HUES64 (cell line): Measurements from ENCODE around the gene OR10G6. TPM values are rescaled to one million over a fixed set of nuclear protein-coding genes. Genes with fewer than 3 reads are reported as not detected.
"Not testable (repeated sequence)": the region's sequence is repeated elsewhere in the genome, so short reads cannot be mapped to it uniquely, and the experiment has no call there.

ENCODE experiments used
- H3K27ac ChIP-seq: 2 replicates; pipeline ENCODE4 v1.7.0; 2013; ENCODE audit warnings: low read depth, low read length, inconsistent platforms
- H3K27me3 ChIP-seq: 2 replicates; pipeline ENCODE4 v1.6.1; 2013; ENCODE audit warnings: mild to moderate bottlenecking, low read length; ENCODE audit not compliant: insufficient read depth
- H3K36me3 ChIP-seq: 2 replicates; pipeline ENCODE4 v1.6.1; 2013; ENCODE audit warnings: mild to moderate bottlenecking, low read length; ENCODE audit not compliant: insufficient read depth
- H3K4me1 ChIP-seq: 2 replicates; pipeline ENCODE4 v1.6.1; 2013; ENCODE audit warnings: mild to moderate bottlenecking, low read length, moderate library complexity; ENCODE audit not compliant: insufficient read depth
- H3K4me3 ChIP-seq: 2 replicates; pipeline ENCODE4 v1.5.1; 2013; ENCODE audit warnings: mild to moderate bottlenecking, low read length, moderate library complexity
- H3K9ac ChIP-seq: 2 replicates; pipeline ENCODE4 v1.6.1; 2013; ENCODE audit warnings: mild to moderate bottlenecking, low read depth, low read length
- H3K9me3 ChIP-seq: 2 replicates; pipeline ENCODE4 v1.6.1; 2013; ENCODE audit warnings: low read depth, low read length; ENCODE audit not compliant: insufficient read depth
- WGBS: fragments of 150-250, 120-280 bp; methylation state at CpG from one replicate; pipeline ENCODE4 v1.1.7; 2013; ENCODE audit warnings: missing lambda C conversion rate; 5-methylcytosine and 5-hydroxymethylcytosine counted together
- polyA plus RNA-seq, 2 experiments: library from polyadenylated mRNA; stranded (reverse); fragments of 50-300 nt; gene quantifications; one replicate each; pipeline ENCODE4 v1.2.3, GENCODE V29; 2013

Gene OR10G6, protein sequence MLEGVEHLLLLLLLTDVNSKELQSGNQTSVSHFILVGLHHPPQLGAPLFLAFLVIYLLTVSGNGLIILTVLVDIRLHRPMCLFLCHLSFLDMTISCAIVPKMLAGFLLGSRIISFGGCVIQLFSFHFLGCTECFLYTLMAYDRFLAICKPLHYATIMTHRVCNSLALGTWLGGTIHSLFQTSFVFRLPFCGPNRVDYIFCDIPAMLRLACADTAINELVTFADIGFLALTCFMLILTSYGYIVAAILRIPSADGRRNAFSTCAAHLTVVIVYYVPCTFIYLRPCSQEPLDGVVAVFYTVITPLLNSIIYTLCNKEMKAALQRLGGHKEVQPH
- polyA plus RNA-seq (2013, experiment 1 of 2): not detected
- not detected for polyA plus RNA-seq (2013, experiment 2 of 2)

DNA sequence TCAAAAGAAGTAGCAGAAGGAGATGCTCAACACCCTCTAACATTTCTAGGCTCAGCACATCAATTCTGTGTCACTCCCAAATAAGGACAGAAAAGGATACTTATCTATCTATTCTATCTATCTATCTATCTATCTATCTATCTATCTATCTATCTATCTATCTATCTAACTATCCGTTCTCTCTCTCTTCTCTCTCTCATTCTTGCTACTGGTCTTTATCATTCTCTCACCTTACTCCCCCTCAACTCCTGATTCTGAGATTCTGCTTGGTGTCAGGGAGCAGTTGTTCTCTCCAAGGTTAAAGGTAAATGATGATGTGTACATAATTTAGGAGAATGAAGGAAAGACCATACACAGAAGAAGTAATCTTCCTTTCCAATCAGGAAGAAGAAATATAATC is at the start of gene OR10G6:
Gene OR10G6 (minus strand): TSS at position 43 of the 400 bp plus-strand sequence. CDS start 0 bp downstream, at position 43.
- no peaks in the 10 kb centered on the region for H3K36me3 ChIP-seq
- no peak within 1 kb of the TSS for H3K27ac ChIP-seq
- H3K9me3 ChIP-seq: no peaks in the 10 kb centered on the region
- H3K9ac ChIP-seq: no peak within 1 kb of the TSS
- 91% methylated on average over 1 of the region's 1 CpG for WGBS
- H3K4me3 ChIP-seq: no peak within 1 kb of the TSS
- 0 out of 2 replicates have a peak, but pooled peaks cover 5% of the 10 kb centered on the region for H3K4me1 ChIP-seq
- H3K27me3 ChIP-seq: no peaks in the 10 kb centered on the region

DNA sequence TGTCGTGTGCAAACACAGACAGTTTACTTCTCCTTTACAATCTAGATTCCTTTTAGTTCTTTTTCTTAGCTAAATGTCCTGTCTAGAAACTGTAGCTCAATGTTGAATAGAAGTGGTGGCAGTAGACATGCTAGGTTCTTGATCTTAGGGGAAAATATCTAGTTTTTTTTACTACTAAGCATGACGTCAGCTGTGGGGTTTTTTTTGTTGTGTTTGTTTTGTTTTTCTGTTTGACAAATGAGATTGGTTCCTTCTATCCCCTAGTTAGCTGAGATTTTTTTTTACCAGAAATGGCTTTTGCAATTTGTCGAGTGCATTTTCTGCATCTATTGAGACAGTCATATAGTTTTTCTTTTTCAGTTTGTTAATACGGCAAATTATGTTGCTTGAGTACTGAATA is 48.5 kb upstream of the OR10G6 start:
- Histone ChIP-seq H3K36me3 (no peaks in the 10 kb centered on the region), H3K9ac (no peak overlapping the region), H3K4me3 (no peak overlapping the region), H3K27me3 (no peaks in the 10 kb centered on the region), H3K9me3 (no peaks in the 10 kb centered on the region), H3K27ac (no peak overlapping the region), H3K4me1 (peaks cover 5% of the 10 kb centered on the region; the same call in 1 of the 2 replicates)
- WGBS: 93% methylated on average over 3 of the region's 4 CpGs

DNA sequence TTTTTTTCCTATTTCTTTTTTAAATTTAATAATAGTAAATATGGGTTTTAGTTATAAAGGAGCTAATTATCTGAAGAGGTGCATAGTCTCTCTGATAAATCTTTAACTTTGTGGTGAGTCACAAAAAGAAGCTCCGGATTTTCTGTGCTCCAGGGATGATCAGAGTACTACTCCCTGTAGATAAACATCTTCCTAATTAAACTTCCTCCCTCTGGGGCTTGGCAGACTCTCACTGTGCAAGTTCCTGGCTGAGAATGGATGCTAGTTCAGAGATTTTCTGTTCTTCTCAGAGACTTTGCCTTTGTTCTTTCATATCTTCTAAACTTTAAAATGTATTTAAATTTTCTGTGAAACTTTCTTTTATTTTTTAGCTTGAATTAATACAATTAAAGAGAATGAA is 46.3 kb upstream of the OR10G6 start, which contains the start of gene OR10G7:
Gene OR10G7 (minus strand): TSS at position 72 of the 400 bp plus-strand sequence. CDS start 2,324 bp downstream, outside the sequence.
- no peaks in the 10 kb centered on the region for H3K27me3 ChIP-seq
- H3K9ac ChIP-seq: no peak within 1 kb of the TSS
- H3K4me3 ChIP-seq: no peak within 1 kb of the TSS
- 33% methylated on average over 1 of the region's 1 CpG for WGBS
- H3K4me1 ChIP-seq: peaks cover 5% of the 10 kb centered on the region; the same call in 1 of the 2 replicates
- H3K9me3 ChIP-seq: no peaks in the 10 kb centered on the region
- H3K27ac ChIP-seq: no peak within 1 kb of the TSS
- no peaks in the 10 kb centered on the region for H3K36me3 ChIP-seq

DNA sequence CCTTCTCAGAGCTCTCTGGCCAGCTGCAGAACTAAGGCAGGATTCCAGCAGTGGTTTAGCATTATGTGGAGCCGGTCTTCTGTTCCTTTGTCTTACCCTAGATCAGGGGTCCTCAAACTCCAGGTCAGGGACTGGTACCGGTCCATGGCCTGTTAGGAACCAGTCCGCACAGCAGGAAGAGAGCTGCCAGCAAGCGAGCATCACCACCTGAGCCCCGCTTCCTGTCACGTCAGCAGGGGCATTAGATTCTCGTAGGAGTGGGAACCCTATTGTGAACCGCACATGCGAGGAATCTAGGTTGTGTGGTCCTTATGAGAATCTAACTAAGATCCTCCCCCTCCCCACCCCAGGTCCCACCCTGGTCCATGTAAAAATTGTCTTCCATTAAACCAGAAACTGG is 44.6 kb upstream of the OR10G6 start:
- no peak overlapping the region for H3K4me3 ChIP-seq
- no peaks in the 10 kb centered on the region for H3K9me3 ChIP-seq
- no peak overlapping the region for H3K27ac ChIP-seq
- peaks cover 5% of the 10 kb centered on the region; the same call in 1 of the 2 replicates for H3K4me1 ChIP-seq
- H3K9ac ChIP-seq: no peak overlapping the region
- no peaks in the 10 kb centered on the region for H3K27me3 ChIP-seq
- H3K36me3 ChIP-seq: no peaks in the 10 kb centered on the region
- WGBS: 88% methylated on average over 9 of the region's 9 CpGs

DNA sequence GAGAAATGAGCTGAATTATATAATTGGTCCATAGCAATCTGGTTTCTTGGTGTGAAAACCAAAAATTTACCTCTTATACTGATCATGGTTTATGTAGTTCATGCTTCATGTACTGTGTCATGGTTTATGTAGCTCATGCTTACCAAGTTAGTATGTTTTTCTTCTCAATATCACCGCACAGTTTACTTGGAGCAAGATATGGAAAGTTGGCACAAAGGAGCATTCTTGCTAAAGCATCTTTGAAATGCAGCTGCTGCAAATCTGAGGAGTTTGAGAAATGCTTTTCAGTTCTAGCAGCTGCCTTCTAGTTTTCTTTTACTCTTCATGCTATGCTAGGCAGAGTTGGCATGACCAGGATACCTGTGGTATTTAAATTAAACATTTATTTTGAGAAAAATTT is 41.7 kb upstream of the OR10G6 start:
- no peak overlapping the region for H3K27ac ChIP-seq
- H3K36me3 ChIP-seq: no peaks in the 10 kb centered on the region
- H3K9ac ChIP-seq: no peak overlapping the region
- no peaks in the 10 kb centered on the region for H3K27me3 ChIP-seq
- H3K4me1 ChIP-seq: peaks cover 7% of the 10 kb centered on the region; the same call in 1 of the 2 replicates
- no peaks in the 10 kb centered on the region for H3K9me3 ChIP-seq
- WGBS: 100% methylated on average over 1 of the region's 1 CpG
- H3K4me3 ChIP-seq: no peak overlapping the region

DNA sequence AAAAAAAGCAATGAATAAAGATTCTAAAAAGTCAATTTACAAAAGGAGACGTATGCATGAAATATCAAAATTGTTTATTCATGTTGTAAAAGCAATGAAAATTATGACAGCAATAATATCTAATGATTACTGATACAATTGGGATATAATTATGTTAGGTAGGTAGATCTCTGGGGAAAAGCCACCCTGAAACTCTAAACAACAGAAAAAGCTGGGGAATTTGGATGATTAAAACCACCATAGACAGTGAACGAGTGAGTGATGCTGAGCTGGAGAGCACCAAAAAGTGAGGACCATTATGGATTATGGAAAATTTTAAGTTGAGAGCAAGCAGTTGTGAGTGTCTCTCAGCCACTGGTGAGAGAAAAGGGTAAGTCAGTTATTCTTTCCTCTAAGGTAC is 31.5 kb upstream of the OR10G6 start, which contains the start of gene OR10G8:
Gene OR10G8 (plus strand): TSS at position 301 of the 400 bp plus-strand sequence. CDS start 2,825 bp downstream, outside the sequence.
- Histone ChIP-seq H3K36me3 (no peaks in the 10 kb centered on the region), H3K27ac (no peak within 1 kb of the TSS), H3K9ac (no peak within 1 kb of the TSS), H3K4me1 (0 out of 2 replicates have a peak, but pooled peaks cover 3% of the 10 kb centered on the region), H3K27me3 (no peaks in the 10 kb centered on the region), H3K4me3 (no peak within 1 kb of the TSS), H3K9me3 (no peaks in the 10 kb centered on the region)
- WGBS: 88% methylated on average over 1 of the region's 2 CpGs

DNA sequence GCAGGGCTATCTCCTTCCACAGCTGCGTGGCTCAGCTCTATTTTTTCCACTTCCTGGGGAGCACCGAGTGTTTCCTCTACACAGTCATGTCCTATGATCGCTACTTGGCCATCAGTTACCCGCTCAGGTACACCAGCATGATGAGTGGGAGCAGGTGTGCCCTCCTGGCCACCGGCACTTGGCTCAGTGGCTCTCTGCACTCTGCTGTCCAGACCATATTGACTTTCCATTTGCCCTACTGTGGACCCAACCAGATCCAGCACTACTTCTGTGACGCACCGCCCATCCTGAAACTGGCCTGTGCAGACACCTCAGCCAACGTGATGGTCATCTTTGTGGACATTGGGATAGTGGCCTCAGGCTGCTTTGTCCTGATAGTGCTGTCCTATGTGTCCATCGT is 20.9 kb upstream of the OR10G6 start:
- not testable (repeated sequence) for H3K9ac ChIP-seq, H3K27ac ChIP-seq, H3K9me3 ChIP-seq, H3K36me3 ChIP-seq, H3K27me3 ChIP-seq, H3K4me3 ChIP-seq, H3K4me1 ChIP-seq
- 89% methylated on average over 4 of the region's 9 CpGs for WGBS

DNA sequence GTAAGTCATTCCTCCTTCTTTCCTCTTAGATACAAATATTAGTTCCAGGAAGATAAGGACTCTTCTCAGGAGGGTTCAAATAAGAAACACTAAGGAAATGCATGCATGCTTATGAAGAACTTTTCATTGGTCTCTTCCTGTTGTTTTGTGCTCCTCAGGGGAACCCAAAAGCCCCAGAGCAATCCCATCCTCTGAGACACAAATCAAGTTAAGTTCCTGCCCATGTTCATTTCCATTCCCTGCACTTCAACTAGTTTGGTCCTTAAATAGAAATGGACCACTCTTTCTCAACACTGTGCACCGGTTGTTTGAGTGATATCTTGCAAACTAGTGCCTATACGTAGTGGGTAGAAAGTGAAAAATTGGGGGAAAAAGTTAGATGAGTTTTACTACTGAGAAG is 17.7 kb upstream of the OR10G6 start, which contains the start of gene OR10G4:
Gene OR10G4 (plus strand): TSS at position 301 of the 400 bp plus-strand sequence. CDS start 2,578 bp downstream, outside the sequence.
- Histone ChIP-seq H3K4me3 (no peak within 1 kb of the TSS), H3K9me3 (no peaks in the 10 kb centered on the region)

DNA sequence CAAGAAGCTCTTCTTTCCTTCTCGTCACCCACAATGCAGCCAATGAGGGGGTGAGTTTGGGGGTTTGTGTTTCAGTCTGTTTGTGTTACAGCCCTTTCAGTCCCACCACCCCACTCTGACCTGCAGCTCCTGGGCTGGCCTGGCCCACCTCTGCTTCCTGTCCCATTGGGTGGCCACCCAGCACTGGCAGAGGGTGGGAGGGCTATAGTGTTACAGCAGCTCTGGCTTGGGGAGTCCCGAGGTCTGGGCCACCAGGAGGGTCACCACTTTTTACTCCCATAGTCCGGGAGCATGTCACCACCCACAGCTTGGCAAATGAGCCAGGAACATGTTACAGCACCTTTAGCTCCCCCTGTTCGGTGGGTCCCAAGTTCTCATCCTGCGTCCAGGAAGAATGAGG is 15.7 kb downstream of the OR10G6 start:
- WGBS: 93% methylated on average over 4 of the region's 5 CpGs
- Histone ChIP-seq H3K27me3 (no peaks in the 10 kb centered on the region), H3K9ac (no peak overlapping the region), H3K4me3 (no peak overlapping the region), H3K27ac (no peak overlapping the region), H3K9me3 (no peaks in the 10 kb centered on the region), H3K36me3 (no peaks in the 10 kb centered on the region), H3K4me1 (peaks cover 5% of the 10 kb centered on the region; the same call in 1 of the 2 replicates)

More for the DNA sequence above, 17.7 kb upstream of the OR10G6 start, which contains the start of gene OR10G4:
- H3K9ac ChIP-seq: no peak within 1 kb of the TSS
- H3K36me3 ChIP-seq: no peaks in the 10 kb centered on the region
- H3K4me1 ChIP-seq: peaks cover 4% of the 10 kb centered on the region; the same call in 1 of the 2 replicates
- WGBS: 88% methylated on average over 2 of the region's 2 CpGs
- no peaks in the 10 kb centered on the region for H3K27me3 ChIP-seq
- H3K27ac ChIP-seq: no peak within 1 kb of the TSS

DNA sequence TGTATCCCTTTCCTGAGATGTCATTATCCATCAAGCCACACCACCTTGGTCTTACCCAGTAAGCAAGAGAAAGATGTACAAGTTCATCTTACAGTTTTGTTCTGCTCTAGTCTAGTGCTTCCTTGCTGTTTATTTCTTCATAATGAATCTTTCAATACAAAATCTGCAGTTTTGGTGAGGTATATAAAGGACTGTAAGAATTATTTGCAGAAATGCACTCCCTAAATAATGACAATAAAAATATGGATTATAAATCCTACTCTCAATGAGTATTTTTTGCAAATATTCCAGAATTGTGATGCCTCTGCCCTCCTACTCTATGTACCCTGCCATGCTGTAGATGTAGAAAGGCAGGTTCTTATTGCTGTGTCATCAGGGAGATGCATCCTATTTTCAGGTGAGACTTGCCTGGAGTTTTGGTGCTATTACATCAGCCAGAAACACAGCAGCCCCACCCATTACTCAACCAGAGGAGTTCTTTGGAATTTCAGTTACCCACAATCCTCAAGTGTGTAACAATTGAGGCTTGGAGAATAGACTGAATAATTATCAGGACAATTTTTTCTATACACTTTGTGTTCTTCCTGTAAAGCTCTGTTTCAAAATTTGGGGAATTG is 17.1 kb downstream of the OR10G6 start, which contains the start of gene OR10S1:
Gene OR10S1 (minus strand): TSS at position 51 of the 617 bp plus-strand sequence. CDS start 117 bp downstream, outside the sequence.
- Histone ChIP-seq H3K9me3 (no peaks in the 10 kb centered on the region), H3K4me3 (no peak within 1 kb of the TSS), H3K27ac (no peak within 1 kb of the TSS), H3K4me1 (peaks cover 5% of the 10 kb centered on the region; the same call in 1 of the 2 replicates), H3K9ac (no peak within 1 kb of the TSS), H3K36me3 (no peaks in the 10 kb centered on the region), H3K27me3 (no peaks in the 10 kb centered on the region)
